Activated naive CD4-positive, alpha-beta T cell treated with anti-CD3 and anti-CD28 coated beads, Interleukin-2, amount 10 ng/mL, durations not matched to agents 7 days and 5 days (primary cell): ENCODE measurements around the gene ZSCAN10.

Experiments
- CTCF ChIA-PET: fragments of 350-600 bp; sonication (Branson Sonifier 250); formaldehyde crosslinking; loops from one replicate; lab custom pipeline; 2021; ENCODE audit warnings: antibody characterized with exemption; lab: Charles Lee
- DNase-seq: peaks from one replicate; pipeline ENCODE4 v3.0.0-alpha.2; 2020
- H3K27ac Mint-ChIP-seq: one replicate; pipeline ENCODE4 v1.8.0; 2021; ENCODE audit warnings: mild to moderate bottlenecking, moderate library complexity, mixed read lengths
- H3K27me3 Mint-ChIP-seq: one replicate; pipeline ENCODE4 v1.8.0; 2021; ENCODE audit warnings: mild to moderate bottlenecking, mixed read lengths
- H3K36me3 Mint-ChIP-seq: one replicate; pipeline ENCODE4 v1.8.0; 2021; ENCODE audit warnings: mixed read lengths
- H3K4me1 Mint-ChIP-seq: one replicate; pipeline ENCODE4 v1.8.0; 2021; ENCODE audit warnings: mixed read lengths
- H3K4me3 Mint-ChIP-seq: one replicate; pipeline ENCODE4 v1.8.0; 2021; ENCODE audit warnings: mild to moderate bottlenecking, moderate library complexity, mixed read lengths
- H3K9me3 Mint-ChIP-seq: one replicate; pipeline ENCODE4 v1.8.0; 2021; ENCODE audit warnings: mixed read lengths

Gene ZSCAN10

DNA sequence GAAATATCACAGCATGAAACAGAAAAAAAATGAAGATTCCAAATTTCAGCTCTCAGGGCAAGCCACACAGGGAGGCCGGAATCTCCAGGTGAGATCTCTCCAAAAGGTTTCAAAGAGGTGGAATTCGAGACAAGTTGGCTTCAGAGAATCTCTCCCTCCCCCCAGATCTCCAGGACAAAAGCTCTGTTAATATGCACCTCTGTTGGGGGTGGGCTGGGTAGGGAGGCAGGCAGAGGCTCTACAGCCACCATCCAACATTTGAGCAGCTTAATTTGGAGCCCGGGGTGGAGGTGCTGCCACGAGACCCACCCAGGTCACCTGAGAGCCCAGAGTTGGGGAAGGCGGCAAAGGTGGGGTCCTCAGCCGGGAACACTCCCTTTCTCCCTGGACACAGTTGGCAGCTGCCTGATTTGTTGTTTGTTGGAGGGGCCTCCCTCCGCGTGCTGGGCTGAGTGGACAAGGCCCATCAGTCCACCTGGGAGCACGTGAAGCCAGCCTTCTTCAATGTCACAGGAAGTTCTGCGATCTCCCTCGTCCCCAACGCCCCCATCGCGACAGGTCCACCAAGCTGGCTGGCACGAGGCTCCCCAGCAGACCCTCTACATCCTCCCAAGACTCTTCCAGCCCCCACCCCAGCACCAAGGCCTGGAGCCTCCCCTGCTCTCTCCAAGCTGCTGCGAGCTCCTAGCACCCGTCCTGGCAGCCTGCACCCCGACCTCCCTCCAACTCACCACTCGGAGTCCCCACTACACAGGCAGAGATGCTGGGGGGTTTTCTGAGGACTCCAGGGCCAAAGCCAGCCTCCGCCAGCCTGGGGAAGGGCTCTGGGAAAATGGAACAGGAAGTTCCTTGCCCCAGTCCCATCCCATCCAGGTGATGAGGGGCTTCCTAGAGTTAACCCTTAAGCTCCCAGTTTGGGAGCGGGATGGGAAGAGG, at the start of gene ZSCAN10:
Gene ZSCAN10, minus strand, starts transcription at position 836 of the 936 bp plus-strand sequence. CDS start 6,357 bp downstream, outside the sequence.
- peak within 1 kb of the TSS; percentile 78 for H3K27ac Mint-ChIP-seq
- H3K27me3 Mint-ChIP-seq, result peaks cover 18% of the 10 kb centered on the region
- H3K36me3 Mint-ChIP-seq, result no peaks in the 10 kb centered on the region
- DNase-seq, result no peak
- CTCF ChIA-PET, result interaction anchor here (1.4 to 11.4 kb wide), 6 partner anchors 22 to 67 kb away, joined by 3 to 200 read pairs (median 10); partner anchors contain the start of gene IL32
- H3K4me3 Mint-ChIP-seq, result peak within 1 kb of the TSS; percentile 73
- H3K4me1 Mint-ChIP-seq, result peaks cover 83% of the 10 kb centered on the region
- no peaks in the 10 kb centered on the region for H3K9me3 Mint-ChIP-seq

DNA sequence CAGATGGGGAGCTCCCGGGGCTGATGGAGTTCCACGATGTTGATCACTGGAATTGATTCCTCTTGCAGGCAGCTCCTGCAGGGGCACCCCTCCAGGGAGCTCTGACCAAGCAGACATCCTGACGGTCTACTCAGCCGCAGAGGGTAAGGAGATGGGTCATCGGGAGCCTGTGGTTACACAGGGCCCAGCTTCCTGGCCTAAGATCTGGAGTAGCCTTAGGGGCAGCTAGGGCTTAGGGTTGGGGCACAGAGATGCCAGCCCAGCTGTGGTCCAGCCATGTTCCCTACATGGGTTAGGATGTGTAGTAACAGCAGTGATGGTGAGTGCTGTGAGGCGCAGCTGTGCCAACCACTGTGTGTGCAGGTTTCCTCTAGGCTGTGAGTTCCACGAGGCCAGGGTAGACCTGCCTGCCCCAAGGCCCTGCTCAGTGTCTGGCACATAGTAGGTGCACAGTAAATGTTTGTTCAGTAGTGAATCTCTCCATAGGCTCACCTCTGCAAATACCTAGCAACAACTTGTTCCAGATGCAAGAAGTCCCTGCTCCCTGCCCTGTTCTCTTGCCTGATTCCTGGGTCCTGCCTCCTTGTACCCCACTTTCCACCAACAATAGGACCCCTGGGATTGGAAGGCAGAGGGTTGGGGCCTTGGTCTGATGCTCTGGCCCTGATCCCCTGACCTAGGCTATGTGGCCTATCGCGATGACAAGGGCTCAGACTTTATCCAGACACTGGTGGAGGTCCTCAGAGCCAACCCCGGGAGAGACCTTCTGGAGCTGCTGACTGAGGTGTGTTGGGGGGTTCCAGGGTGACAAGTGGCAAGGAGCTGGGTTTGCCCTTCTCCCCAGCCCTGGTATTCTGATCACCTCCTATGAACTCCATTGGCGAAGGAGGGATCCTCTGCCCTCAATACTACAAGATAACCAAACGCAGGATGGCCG, 49.4 kb upstream of the ZSCAN10 start:
- H3K27me3 Mint-ChIP-seq, result peaks cover 42% of the 10 kb centered on the region
- no peak for DNase-seq
- H3K4me3 Mint-ChIP-seq, result peak overlapping the region; percentile 83
- H3K9me3 Mint-ChIP-seq, result no peaks in the 10 kb centered on the region
- H3K27ac Mint-ChIP-seq, result peak overlapping the region; percentile 42
- peaks cover 6% of the 10 kb centered on the region for H3K36me3 Mint-ChIP-seq
- CTCF ChIA-PET, result interaction anchor here (0.6 to 3.0 kb wide), 10 partner anchors 9 to 89 kb away, joined by 3 to 10 read pairs (median 5); partner anchors contain the start of gene ZNF213
- H3K4me1 Mint-ChIP-seq, result peaks cover 27% of the 10 kb centered on the region

- CTCF ChIA-PET, result interaction anchor here (0.8 to 3.0 kb wide), 6 partner anchors 13 to 88 kb away, joined by 3 to 10 read pairs (median 7); partner anchors contain the start of gene ZNF213
- H3K27ac Mint-ChIP-seq, result no peak overlapping the region
- peaks cover 5% of the 10 kb centered on the region for H3K36me3 Mint-ChIP-seq
- H3K4me3 Mint-ChIP-seq, result no peak overlapping the region
- DNase-seq, result no peak
- H3K27me3 Mint-ChIP-seq, result peaks cover 36% of the 10 kb centered on the region
- peaks cover 21% of the 10 kb centered on the region for H3K4me1 Mint-ChIP-seq
- H3K9me3 Mint-ChIP-seq, result no peaks in the 10 kb centered on the region
Observed at GRCh38 chr16:3147757-3148104, 48.6 kb upstream of the ZSCAN10 start.

DNA sequence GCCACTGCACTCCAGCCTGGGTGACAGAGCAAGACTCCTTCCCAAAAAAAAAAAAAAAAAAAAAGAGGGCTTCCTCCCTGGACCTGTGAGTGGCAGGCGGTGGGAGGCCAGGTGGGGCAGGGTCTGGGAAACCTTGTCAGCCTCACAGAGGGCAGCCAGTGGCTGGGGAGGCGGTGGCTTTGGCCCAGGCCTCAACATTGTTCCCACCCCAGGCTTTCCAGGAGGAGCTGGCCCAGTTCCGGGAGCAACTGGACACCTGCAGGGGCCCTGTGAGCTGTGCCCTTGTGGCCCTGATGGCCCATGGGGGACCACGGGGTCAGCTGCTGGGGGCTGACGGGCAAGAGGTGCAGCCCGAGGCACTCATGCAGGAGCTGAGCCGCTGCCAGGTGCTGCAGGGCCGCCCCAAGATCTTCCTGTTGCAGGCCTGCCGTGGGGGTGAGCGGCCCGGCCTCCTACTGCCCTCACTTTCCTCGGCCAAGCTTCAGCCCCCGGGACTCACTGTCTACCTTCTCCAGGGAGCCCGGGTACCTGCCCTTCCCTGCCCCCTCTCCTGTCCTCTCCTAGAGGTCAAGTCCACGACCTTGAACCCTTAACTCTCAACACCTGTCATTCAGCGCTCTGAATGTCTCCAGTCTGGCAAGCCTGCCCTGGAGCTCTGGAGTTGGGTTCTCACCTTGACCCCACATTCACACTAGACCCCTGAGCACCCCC, 48.1 kb upstream of the ZSCAN10 start:
- Mint-ChIP-seq H3K4me3 (no peak overlapping the region), H3K9me3 (no peaks in the 10 kb centered on the region), H3K4me1 (peaks cover 16% of the 10 kb centered on the region), H3K36me3 (peaks cover 7% of the 10 kb centered on the region), H3K27ac (no peak overlapping the region), H3K27me3 (peaks cover 30% of the 10 kb centered on the region)
- CTCF ChIA-PET, result interaction anchor here (0.8 to 3.0 kb wide), 5 partner anchors 12 to 87 kb away, joined by 3 to 10 read pairs (median 9); partner anchors contain the start of gene ZNF213
- DNase-seq, result no peak

DNA sequence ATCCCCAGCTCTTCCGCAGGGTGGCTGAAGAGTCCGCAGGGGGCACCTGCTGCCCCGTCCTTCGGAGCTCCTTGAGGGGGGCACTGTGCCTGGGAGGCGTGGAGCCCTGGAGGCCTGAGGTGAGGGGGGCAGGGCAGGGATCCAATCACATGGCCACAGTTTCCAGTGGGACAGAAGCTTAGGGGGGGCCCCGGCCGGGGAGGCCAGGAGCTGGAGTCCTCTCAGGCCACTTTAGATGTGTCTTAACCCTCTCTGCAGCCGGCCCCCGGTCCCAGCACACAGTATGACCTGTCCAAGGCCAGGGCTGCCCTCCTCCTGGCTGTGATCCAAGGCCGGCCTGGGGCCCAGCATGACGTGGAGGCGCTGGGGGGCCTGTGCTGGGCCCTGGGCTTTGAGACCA, 46.6 kb upstream of the ZSCAN10 start:
- Mint-ChIP-seq H3K27ac (no peak overlapping the region), H3K4me1 (peaks cover 7% of the 10 kb centered on the region), H3K4me3 (no peak overlapping the region), H3K27me3 (peaks cover 20% of the 10 kb centered on the region), H3K9me3 (no peaks in the 10 kb centered on the region), H3K36me3 (peaks cover 12% of the 10 kb centered on the region)
- DNase-seq, result no peak
- CTCF ChIA-PET, result interaction anchor here (0.7 kb wide), 1 partner anchor 14 kb away, joined by 4 read pairs; no protein-coding TSS in a partner anchor

DNA sequence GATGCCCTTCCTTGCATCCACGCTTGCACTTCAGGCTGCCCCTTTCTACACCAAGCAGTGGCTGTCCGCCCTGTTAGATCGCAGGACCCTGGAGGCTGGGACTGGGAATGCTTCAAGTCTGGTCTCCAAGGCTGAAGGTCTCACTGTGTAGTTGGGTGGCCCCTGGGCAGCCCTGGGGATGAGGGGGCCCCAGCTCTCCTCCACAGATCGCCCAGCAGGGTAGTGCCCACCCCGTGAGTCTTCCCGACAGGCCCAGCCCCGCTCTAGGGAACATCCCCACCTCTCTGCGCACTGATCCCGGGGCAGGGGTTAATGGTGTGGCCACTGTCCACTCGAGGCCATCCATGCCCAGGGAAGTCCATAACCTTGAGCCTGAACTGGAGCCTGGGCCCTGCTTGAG, 46.1 kb upstream of the ZSCAN10 start:
- H3K4me3 Mint-ChIP-seq, result no peak overlapping the region
- DNase-seq, result no peak
- CTCF ChIA-PET, result interaction anchor here (0.7 to 1.0 kb wide), 2 partner anchors 14 to 15 kb away, joined by 3 to 4 read pairs; no protein-coding TSS in a partner anchor
- H3K27ac Mint-ChIP-seq, result no peak overlapping the region
- peaks cover 10% of the 10 kb centered on the region for H3K36me3 Mint-ChIP-seq
- H3K9me3 Mint-ChIP-seq, result no peaks in the 10 kb centered on the region
- H3K4me1 Mint-ChIP-seq, result peaks cover 5% of the 10 kb centered on the region
- H3K27me3 Mint-ChIP-seq, result peaks cover 18% of the 10 kb centered on the region

DNA sequence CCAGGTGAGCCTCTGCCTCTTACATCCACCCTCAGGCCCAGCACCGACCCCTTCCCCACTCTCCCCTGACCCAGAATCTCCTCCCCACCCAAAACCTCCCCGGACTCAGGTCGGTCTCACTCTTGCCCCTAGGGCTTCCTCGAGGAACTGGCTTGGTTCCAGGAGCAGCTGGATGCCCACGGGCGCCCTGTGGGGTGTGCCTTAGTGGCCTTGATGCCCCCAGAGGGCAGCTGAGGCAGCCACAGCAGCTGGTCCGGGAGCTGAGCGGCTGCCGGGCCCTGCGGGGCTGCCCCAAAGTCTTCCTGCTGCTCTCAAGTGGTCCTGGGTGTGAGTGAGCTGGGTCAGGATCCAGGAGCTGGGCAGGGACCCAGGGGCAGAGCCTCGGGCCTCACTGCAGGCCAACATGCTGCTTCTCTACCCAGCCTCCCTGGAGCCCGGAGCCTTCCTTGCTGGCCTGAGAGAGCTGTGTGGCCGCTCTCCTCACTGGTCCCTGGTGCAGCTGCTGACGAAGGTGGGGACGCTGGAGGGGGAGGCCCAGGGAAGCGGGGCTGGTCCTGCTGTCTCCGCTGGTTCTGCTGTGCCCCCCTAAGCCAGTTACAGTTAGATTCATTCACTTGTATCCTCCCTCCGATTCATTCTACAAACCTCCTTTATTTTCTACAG, 45.4 kb upstream of the ZSCAN10 start:
- DNase-seq, result no peak
- H3K9me3 Mint-ChIP-seq, result no peaks in the 10 kb centered on the region
- CTCF ChIA-PET, result interaction anchor here (1.0 to 1.5 kb wide), 2 partner anchors 9 to 14 kb away, joined by 3 to 5 read pairs; partner anchors contain the start of gene ZNF213
- H3K27me3 Mint-ChIP-seq, result peaks cover 18% of the 10 kb centered on the region
- peaks cover 13% of the 10 kb centered on the region for H3K36me3 Mint-ChIP-seq
- H3K4me1 Mint-ChIP-seq, result no peaks in the 10 kb centered on the region
- no peak overlapping the region for H3K4me3 Mint-ChIP-seq
- H3K27ac Mint-ChIP-seq, result no peak overlapping the region

DNA sequence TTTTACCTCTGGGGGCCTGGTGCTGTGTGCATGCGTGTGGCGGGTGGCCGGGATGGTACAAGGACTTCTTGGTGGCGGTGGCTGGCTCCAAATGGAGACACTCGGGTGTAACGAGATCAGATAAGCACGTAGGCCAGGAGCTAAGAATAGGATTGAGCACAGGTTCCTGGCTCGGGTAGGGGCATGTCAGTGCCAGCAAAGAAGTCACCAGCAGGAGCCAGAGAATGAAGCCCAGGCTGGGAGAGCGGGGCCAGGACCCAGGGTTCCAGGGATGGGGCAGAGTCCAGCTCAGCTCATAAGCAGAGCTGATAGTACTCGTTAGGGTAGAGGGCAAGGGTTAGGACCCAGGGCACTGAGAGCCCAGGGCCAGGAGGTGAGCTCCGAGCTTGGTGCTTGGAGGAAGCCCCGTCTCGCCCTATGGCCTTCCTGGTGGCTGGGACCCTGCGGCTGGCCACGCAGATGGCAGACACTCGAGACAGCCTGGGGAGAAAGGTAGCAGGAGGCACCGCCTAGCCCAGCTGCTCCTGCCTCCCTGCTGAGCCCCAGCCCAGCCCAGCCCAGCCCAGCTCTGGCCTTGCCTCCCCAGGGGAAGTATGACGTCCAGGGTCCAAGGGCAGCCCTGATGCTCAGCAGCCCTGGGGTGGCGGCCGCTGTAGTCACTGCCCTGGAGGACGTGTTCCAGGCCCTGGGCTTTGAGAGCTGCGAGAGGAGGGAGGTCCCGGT, 44.7 kb upstream of the ZSCAN10 start:
- Mint-ChIP-seq H3K9me3 (no peaks in the 10 kb centered on the region), H3K27ac (no peak overlapping the region), H3K4me3 (no peak overlapping the region), H3K4me1 (peaks cover 2% of the 10 kb centered on the region), H3K36me3 (peaks cover 17% of the 10 kb centered on the region), H3K27me3 (peaks cover 18% of the 10 kb centered on the region)
- CTCF ChIA-PET, result interaction anchor here (0.8 to 1.5 kb wide), 2 partner anchors 9 to 14 kb away, joined by 3 to 5 read pairs; partner anchors contain the start of gene ZNF213
- no peak for DNase-seq

DNA sequence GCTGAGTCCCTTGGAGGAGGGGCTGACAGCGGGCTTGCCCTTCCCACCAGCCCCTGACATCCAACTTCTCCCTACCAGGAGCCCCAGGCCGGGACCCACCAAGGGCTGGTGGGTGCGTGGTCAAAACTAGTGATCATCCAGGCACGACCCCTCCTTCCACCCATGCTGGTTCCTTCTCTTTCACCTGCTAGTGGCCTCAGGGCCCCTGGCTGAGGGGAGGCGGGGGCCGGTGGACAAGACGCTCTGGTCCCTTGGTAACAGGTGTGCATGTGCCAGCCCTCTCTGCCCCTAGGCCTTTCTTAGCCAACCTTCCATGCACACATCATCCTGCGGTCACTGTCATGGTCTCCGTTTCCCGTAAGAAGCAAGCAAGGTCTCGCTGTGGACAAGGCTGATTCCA, 44.1 kb upstream of the ZSCAN10 start:
- no peak for DNase-seq
- Mint-ChIP-seq H3K36me3 (peaks cover 18% of the 10 kb centered on the region), H3K4me1 (peaks cover 2% of the 10 kb centered on the region), H3K27ac (no peak overlapping the region), H3K9me3 (no peaks in the 10 kb centered on the region), H3K27me3 (peaks cover 17% of the 10 kb centered on the region), H3K4me3 (no peak overlapping the region)
- CTCF ChIA-PET, result interaction anchor here (0.8 to 1.5 kb wide), 2 partner anchors 8 to 13 kb away, joined by 3 to 5 read pairs; partner anchors contain the start of gene ZNF213

DNA sequence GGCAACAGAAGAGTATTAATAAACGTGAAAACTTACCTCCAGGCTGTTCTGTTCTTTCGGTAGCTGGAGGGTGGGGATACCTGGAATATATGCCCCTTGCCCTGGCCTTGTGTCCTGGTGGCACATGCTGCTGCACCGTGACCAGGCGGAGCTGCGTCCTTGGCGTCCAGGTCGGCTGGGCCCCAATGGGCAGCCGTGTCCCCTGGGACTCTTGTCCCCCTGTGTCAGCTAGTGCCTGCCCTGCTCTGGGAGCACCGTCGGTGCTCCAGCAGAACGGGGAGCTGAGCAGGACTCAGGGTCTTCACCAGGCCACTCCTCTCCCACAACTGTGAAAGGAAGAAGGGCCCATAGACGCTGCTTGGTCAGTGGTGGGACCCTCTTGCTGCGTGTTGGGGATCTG, 43.7 kb upstream of the ZSCAN10 start:
- Mint-ChIP-seq H3K9me3 (no peaks in the 10 kb centered on the region), H3K4me1 (peaks cover 2% of the 10 kb centered on the region), H3K4me3 (no peak overlapping the region), H3K27me3 (peaks cover 13% of the 10 kb centered on the region), H3K36me3 (peaks cover 18% of the 10 kb centered on the region), H3K27ac (no peak overlapping the region)
- no peak for DNase-seq
- CTCF ChIA-PET, result no interaction called here

DNA sequence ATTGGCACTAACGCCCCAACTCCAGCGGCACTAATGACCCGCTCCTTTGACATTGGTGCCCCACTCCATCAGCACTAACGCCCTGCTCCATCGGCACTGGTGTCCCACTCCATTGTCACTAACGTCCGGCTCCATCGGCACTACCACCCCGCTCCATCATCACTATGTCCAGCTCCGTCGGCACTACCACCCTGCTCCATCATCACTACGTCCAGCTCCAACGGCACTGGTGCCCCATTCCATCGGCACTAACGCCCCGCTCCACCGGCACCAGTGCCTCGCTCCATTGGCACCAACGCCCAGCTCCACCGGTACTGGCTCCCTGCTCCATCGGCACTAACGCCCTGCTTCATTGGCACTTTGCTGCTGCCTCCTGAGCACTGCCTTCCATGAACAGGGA, 43.2 kb upstream of the ZSCAN10 start:
- Mint-ChIP-seq H3K4me1 (peaks cover 2% of the 10 kb centered on the region), H3K27ac (no peak overlapping the region), H3K4me3 (no peak overlapping the region), H3K36me3 (peaks cover 20% of the 10 kb centered on the region), H3K27me3 (peaks cover 9% of the 10 kb centered on the region), H3K9me3 (no peaks in the 10 kb centered on the region)
- CTCF ChIA-PET, result no interaction called here
- DNase-seq, result no peak

- CTCF ChIA-PET, result no interaction called here
- no peaks in the 10 kb centered on the region for H3K9me3 Mint-ChIP-seq
- peaks cover 4% of the 10 kb centered on the region for H3K4me1 Mint-ChIP-seq
- H3K36me3 Mint-ChIP-seq, result peaks cover 21% of the 10 kb centered on the region
- H3K27me3 Mint-ChIP-seq, result peaks cover 7% of the 10 kb centered on the region
- H3K4me3 Mint-ChIP-seq, result no peak overlapping the region
- no peak overlapping the region for H3K27ac Mint-ChIP-seq
- DNase-seq, result no peak
Observed at GRCh38 chr16:3141781-3142311, 42.8 kb upstream of the ZSCAN10 start.
